Prostate gland (tissue), 2 donors: ENCODE measurements around the gene PNRC1. TPM values are rescaled to one million over a fixed set of nuclear protein-coding genes. Genes with fewer than 3 reads are reported as not detected.
A peak's percentile ranks its signal among the peaks of the same experiment; 100 is the strongest.

Experiments
- DNase-seq: peaks from one replicate; pipeline ENCODE4 v3.0.0-alpha.2; 2019; ENCODE audit warnings: low spot score
- H3K27ac ChIP-seq, 2 donors: fragments of 200-600 bp; sonication (generic); 2 replicates each; pipeline ENCODE4 v1.5.1; 2017 to 2019
- H3K27me3 ChIP-seq: fragments of 200-600 bp; sonication (generic); replicated peaks from 2 replicates; pipeline ENCODE4 v1.5.1; 2019; ENCODE audit not compliant: insufficient read depth
- H3K36me3 ChIP-seq, 2 donors: fragments of 200-600 bp; sonication (generic); 1 replicate in 1 of 2; 2 replicates in 1 of 2; pipeline versions ENCODE4 v1.5.1 to v1.8.1; 2017 to 2019
- H3K4me1 ChIP-seq: fragments of 200-600 bp; sonication (generic); replicated peaks from 2 replicates; pipeline ENCODE4 v1.5.1; 2019
- H3K4me3 ChIP-seq, 2 donors: fragments of 200-600 bp; sonication (generic); 2 replicates each; pipeline ENCODE4 v1.5.1; 2017 to 2019
- H3K9me3 ChIP-seq: fragments of 200-600 bp; sonication (generic); 2 replicates; pipeline ENCODE4 v1.5.1; 2017
- CTCF ChIP-seq, 4 experiments: fragments of 200-600 bp in 2 of 4; fragments of 450-650 bp in 2 of 4; sonication (generic) in 2 of 4; IDR thresholded peaks; 1 replicate in 3 of 4; 2 replicates in 1 of 4; pipeline ENCODE4 v1.5.1; 2016 to 2019; ENCODE audit warnings: antibody characterized with exemption in 4 of 4, mild to moderate bottlenecking in 2 of 4, moderate library complexity in 2 of 4
- POLR2A ChIP-seq: fragments of 450-650 bp; IDR thresholded peaks from one replicate; pipeline ENCODE4 v1.6.1; 2016; ENCODE audit warnings: antibody characterized with exemption, mild to moderate bottlenecking
- POLR2AphosphoS5 ChIP-seq: sonication (generic); formaldehyde crosslinking; IDR thresholded peaks from one replicate; pipeline ENCODE4 v1.6.1; 2017; ENCODE audit warnings: antibody characterized with exemption
- WGBS: methylation state at CpG from one replicate; pipeline ENCODE4 v1.1.5; 2018; 5-methylcytosine and 5-hydroxymethylcytosine counted together
- intact Hi-C: fragments of 100-400 bp; cut with DNase I; formaldehyde crosslinking; loops from one replicate; pipeline ENCODE4 v1.14.2; 2022
- total RNA-seq, 2 donors: library from RNA; depleted of rRNA; stranded (reverse); fragments of >200 nt; gene quantifications; one replicate each; pipeline ENCODE4 v1.1.0, GENCODE V29; 2016

The PNRC1 gene
- total RNA-seq, 2 donors from 2014 or later: 216 to 273 TPM

GRCh38 chr6:89073840-89074239 lies 6.7 kb upstream of the PNRC1 start:
- intact Hi-C loops: no loop called here
- TF ChIP-seq POLR2AphosphoS5 (no peak), POLR2A (no peak), CTCF (IDR thresholded peaks at IDR 0.05) (no peak)

GRCh38 chr6:89079511-89080234 lies 878 bp upstream of the PNRC1 start:
- whole genome bisulfite sequencing: under 1% methylated on average over 20 of the region's 20 CpGs
- Histone ChIP-seq H3K27ac (peak overlapping the region; percentile 100), H3K36me3 (no peaks in the 10 kb centered on the region), H3K9me3 (no peaks in the 10 kb centered on the region), H3K4me1 (no peaks in the 10 kb centered on the region), H3K4me3 (peak overlapping the region; percentile 100), H3K27me3 (no peaks in the 10 kb centered on the region)
- intact Hi-C loops: loop anchor here (1.0 to 5.0 kb wide), 7 partner anchors 38 to 273 kb away; partner anchors contain the start of genes PM20D2, SRSF12 and UBE2J1
- peak; percentile 13 for TF ChIP-seq POLR2A
- no peak for TF ChIP-seq CTCF (IDR thresholded peaks at IDR 0.05)
- TF ChIP-seq POLR2AphosphoS5: peak; percentile 44
- DNase-seq: peak; percentile 62

More at GRCh38 chr6:89073840-89074239, 6.7 kb upstream of the PNRC1 start:
- H3K36me3 ChIP-seq: no peaks in the 10 kb centered on the region
- no peaks in the 10 kb centered on the region for H3K9me3 ChIP-seq
- H3K27ac ChIP-seq: no peak overlapping the region
- no peaks in the 10 kb centered on the region for H3K27me3 ChIP-seq
- DNase-seq: no peak
- H3K4me3 ChIP-seq: no peak overlapping the region
- no peaks in the 10 kb centered on the region for H3K4me1 ChIP-seq
- WGBS: 86% methylated on average over 2 of the region's 2 CpGs

- WGBS: 0% methylated on average over 11 of the region's 36 CpGs
- DNase-seq: no peak
- intact Hi-C loops: loop anchor here (5.0 kb wide), 6 partner anchors 36 to 271 kb away; partner anchors contain the start of genes PM20D2, SRSF12 and UBE2J1
- Histone ChIP-seq H3K9me3 (no peaks in the 10 kb centered on the region), H3K27ac (peak overlapping the region; percentile 100), H3K36me3 (peaks cover 0 to 4% of the 10 kb centered on the region in 2 donors), H3K4me3 (peak overlapping the region; percentile 100), H3K4me1 (no peaks in the 10 kb centered on the region), H3K27me3 (no peaks in the 10 kb centered on the region)
- no peak for TF ChIP-seq CTCF (IDR thresholded peaks at IDR 0.05)
- no peak for TF ChIP-seq POLR2AphosphoS5
- TF ChIP-seq POLR2A: no peak
These were observed 525 bp downstream of the PNRC1 start for GRCh38 chr6:89081129-89081422.

- intact Hi-C loops: loop anchor here (5.0 kb wide), 6 partner anchors 36 to 271 kb away; partner anchors contain the start of genes PM20D2, SRSF12 and UBE2J1
- peak overlapping the region; percentile 100 for H3K27ac ChIP-seq
- H3K27me3 ChIP-seq: no peaks in the 10 kb centered on the region
- H3K36me3 ChIP-seq: peaks cover 0 to 4% of the 10 kb centered on the region in 2 donors
- H3K9me3 ChIP-seq: no peaks in the 10 kb centered on the region
- peak; percentile 99 for DNase-seq
- peak overlapping the region; percentile 100 for H3K4me3 ChIP-seq
- TF ChIP-seq POLR2AphosphoS5: peak; percentile 78
- TF ChIP-seq CTCF (IDR thresholded peaks at IDR 0.05): no peak
- TF ChIP-seq POLR2A: peak; percentile 92
- WGBS: under 1% methylated on average over 53 of the region's 69 CpGs
- H3K4me1 ChIP-seq: no peaks in the 10 kb centered on the region
These were observed 1.1 kb downstream of the PNRC1 start for GRCh38 chr6:89081423-89082322.
